Stomach (tissue), 9 donors: ENCODE results near the gene CLPX. TPM values are rescaled to one million over a fixed set of nuclear protein-coding genes. Genes with fewer than 3 reads are reported as not detected.

Experiments used
- DNase-seq, 2 donors: peaks; one replicate each; pipeline versions ENCODE4 v3.0.0 to v3.0.0-alpha.2; 2013 to 2019
- H3K27ac ChIP-seq, 5 donors: fragments of 200-600 bp in 4 of 5; sonication (generic) in 4 of 5; one replicate each; pipeline ENCODE4 v1.5.1; 2013 to 2019; ENCODE audit warnings: mild to moderate bottlenecking in 1 of 5, moderate library complexity in 1 of 5
- H3K27me3 ChIP-seq, 3 donors: fragments of 200-600 bp; sonication (generic); one replicate each; pipeline ENCODE4 v1.5.1; 2017 to 2019; ENCODE audit warnings: mixed run types in 1 of 3
- H3K36me3 ChIP-seq, 4 donors: fragments of 200-600 bp; sonication (generic); 1 replicate in 3 of 4; 2 replicates in 1 of 4; pipeline ENCODE4 v1.5.1; 2016 to 2019
- H3K4me1 ChIP-seq, 4 donors: fragments of 200-600 bp; sonication (generic); one replicate each; pipeline ENCODE4 v1.5.1; 2016 to 2019
- H3K4me3 ChIP-seq, 4 donors: fragments of 200-600 bp; sonication (generic) in 3 of 4; one replicate each; pipeline ENCODE4 v1.5.1; 2016 to 2019; ENCODE audit warnings: mild to moderate bottlenecking in 1 of 4
- H3K9me3 ChIP-seq, 4 donors: fragments of 200-600 bp; sonication (generic); one replicate each; pipeline ENCODE4 v1.5.1; 2016 to 2019
- EP300 ChIP-seq: sonication (generic); formaldehyde crosslinking; IDR thresholded peaks from one replicate; pipeline ENCODE4 v1.6.1; 2017; ENCODE audit warnings: antibody characterized with exemption
- POLR2A ChIP-seq, 4 donors: fragments of 450-650 bp; IDR thresholded peaks; one replicate each; pipeline ENCODE4 v1.6.1; 2016; ENCODE audit warnings: antibody characterized with exemption in 4 of 4, control low read depth in 2 of 4, mild to moderate bottlenecking in 1 of 4, moderate library complexity in 1 of 4
- POLR2AphosphoS5 ChIP-seq, 3 donors: sonication (generic); formaldehyde crosslinking; IDR thresholded peaks; one replicate each; pipeline ENCODE4 v1.6.1; 2016; ENCODE audit warnings: antibody characterized with exemption in 3 of 3
- WGBS, 5 donors: extraction: QIAGEN DNeasy Blood & Tissue Kit in 3 of 5; methylation state at CpG; one replicate each; pipeline versions ENCODE4 v1.1.5 to v1.1.7; 2013 to 2018; 5-methylcytosine and 5-hydroxymethylcytosine counted together
- intact Hi-C: fragments of 100-400 bp; cut with DNase I; formaldehyde crosslinking; loops from one replicate; pipeline ENCODE4 v1.15.1; 2023; ENCODE audit warnings: low total_unique reads
- polyA plus RNA-seq, 3 donors: library from polyadenylated mRNA; stranded (reverse); fragments of 200-250 nt; gene quantifications; one replicate each; pipeline ENCODE4 v1.2.3, GENCODE V29; 2013
- total RNA-seq, 5 donors: library from RNA; depleted of rRNA; stranded (reverse); fragments of >200 nt; gene quantifications; one replicate each; pipeline versions ENCODE4 v1.1.0 to v1.2.3, GENCODE V29; 2014 to 2016
- TF ChIP-seq, protein P1 (sequence below), 7 experiments: fragments of 450-650 bp in 4 of 7; fragments of 200-600 bp in 3 of 7; sonication (generic) in 3 of 7; IDR thresholded peaks; one replicate each; pipeline ENCODE4 v1.5.1; 2016 to 2019; ENCODE audit warnings: antibody characterized with exemption in 7 of 7, control low read depth in 2 of 7, mild to moderate bottlenecking in 1 of 7
- donor health status: healthy with polysubstance abuse.
- donor health status: Bipolar disorder and iron deficiency.
- donor health status: healthy.

CLPX gene
- total and polyA plus RNA-seq, 8 donors = 11.1 to 121 (median 39.2) TPM

- Histone ChIP-seq H3K9me3 (no peaks in the 10 kb centered on the region), H3K36me3 (no peaks in the 10 kb centered on the region), H3K27ac (no peak overlapping the region), H3K27me3 (no peaks in the 10 kb centered on the region), H3K4me3 (no peak overlapping the region), H3K4me1 (peaks cover 0 to 8% (median 7%) of the 10 kb centered on the region in 4 donors)
- no peak for TF ChIP-seq POLR2A (IDR thresholded peaks at IDR 0.05)
- TF ChIP-seq, protein P1, sequence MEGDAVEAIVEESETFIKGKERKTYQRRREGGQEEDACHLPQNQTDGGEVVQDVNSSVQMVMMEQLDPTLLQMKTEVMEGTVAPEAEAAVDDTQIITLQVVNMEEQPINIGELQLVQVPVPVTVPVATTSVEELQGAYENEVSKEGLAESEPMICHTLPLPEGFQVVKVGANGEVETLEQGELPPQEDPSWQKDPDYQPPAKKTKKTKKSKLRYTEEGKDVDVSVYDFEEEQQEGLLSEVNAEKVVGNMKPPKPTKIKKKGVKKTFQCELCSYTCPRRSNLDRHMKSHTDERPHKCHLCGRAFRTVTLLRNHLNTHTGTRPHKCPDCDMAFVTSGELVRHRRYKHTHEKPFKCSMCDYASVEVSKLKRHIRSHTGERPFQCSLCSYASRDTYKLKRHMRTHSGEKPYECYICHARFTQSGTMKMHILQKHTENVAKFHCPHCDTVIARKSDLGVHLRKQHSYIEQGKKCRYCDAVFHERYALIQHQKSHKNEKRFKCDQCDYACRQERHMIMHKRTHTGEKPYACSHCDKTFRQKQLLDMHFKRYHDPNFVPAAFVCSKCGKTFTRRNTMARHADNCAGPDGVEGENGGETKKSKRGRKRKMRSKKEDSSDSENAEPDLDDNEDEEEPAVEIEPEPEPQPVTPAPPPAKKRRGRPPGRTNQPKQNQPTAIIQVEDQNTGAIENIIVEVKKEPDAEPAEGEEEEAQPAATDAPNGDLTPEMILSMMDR (IDR thresholded peaks at IDR 0.05) = no peak
- TF ChIP-seq EP300 = no peak
- TF ChIP-seq POLR2AphosphoS5 (IDR thresholded peaks at IDR 0.05) = no peak
- intact Hi-C loops = no loop called here
- WGBS, 5 donors = 91 to 96% (median 94%) methylated on average over 17 to 20 of the region's 20 CpGs
- no peak for DNase-seq
Observed at GRCh38 chr15:65206750-65207149, 21.6 kb upstream of the CLPX start.

DNA sequence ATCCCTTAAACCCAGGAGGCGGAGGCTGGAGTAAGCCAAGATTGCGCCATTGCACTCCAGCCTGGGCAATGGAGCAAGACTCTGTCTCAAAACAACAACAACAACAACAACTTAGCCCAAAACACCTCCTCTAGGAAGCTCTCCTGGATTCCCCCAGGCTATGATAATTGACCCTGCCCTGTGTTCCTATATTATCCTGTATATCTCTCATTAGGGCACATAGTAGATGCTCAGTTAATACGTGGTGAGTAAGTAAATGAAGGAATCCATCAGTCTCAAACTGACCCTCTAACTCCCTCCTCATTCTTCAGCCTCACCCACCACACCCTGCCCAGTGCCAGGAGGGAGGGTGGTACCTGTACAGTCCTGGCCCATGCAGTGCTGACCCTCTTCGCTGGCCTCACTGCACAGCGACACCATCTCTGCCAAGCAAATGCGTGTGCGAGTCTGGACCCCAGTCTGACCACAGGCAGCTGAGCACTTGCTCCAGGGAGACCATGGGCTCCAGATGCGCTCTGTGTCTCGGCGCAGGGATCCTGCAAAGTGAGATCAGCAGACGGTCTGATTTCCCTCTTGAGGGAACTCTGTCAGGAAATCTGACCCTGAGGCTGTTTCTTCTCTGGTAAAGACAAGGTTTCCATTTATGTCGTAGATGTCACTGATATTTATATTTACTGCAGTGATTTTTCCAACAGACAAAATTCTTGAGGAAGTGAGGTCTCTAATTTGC is 20.0 kb upstream of the CLPX start:
- no peaks in the 10 kb centered on the region for H3K4me1 ChIP-seq
- no peak overlapping the region for H3K4me3 ChIP-seq
- no peaks in the 10 kb centered on the region for H3K27me3 ChIP-seq
- no peaks in the 10 kb centered on the region for H3K9me3 ChIP-seq
- no peaks in the 10 kb centered on the region for H3K36me3 ChIP-seq
- H3K27ac ChIP-seq = no peak overlapping the region
- TF ChIP-seq POLR2A (IDR thresholded peaks at IDR 0.05) = no peak
- no peak for DNase-seq
- intact Hi-C loops = no loop called here
- WGBS, 5 donors = 91 to 95% (median 94%) methylated on average over 12 of the region's 12 CpGs

GRCh38 chr15:65204236-65204930 is 19.2 kb upstream of the CLPX start:
- intact Hi-C loops = no loop called here
- WGBS, 5 donors = 85 to 93% (median 91%) methylated on average over 6 of the region's 6 CpGs
- no peaks in the 10 kb centered on the region for H3K27me3 ChIP-seq
- no peak overlapping the region for H3K4me3 ChIP-seq
- DNase-seq = no peak
- H3K27ac ChIP-seq = no peak overlapping the region
- no peaks in the 10 kb centered on the region for H3K9me3 ChIP-seq
- TF ChIP-seq, protein P1 (IDR thresholded peaks at IDR 0.05) = no peak
- TF ChIP-seq POLR2AphosphoS5 (IDR thresholded peaks at IDR 0.05) (no peak), POLR2A (IDR thresholded peaks at IDR 0.05) (no peak)
- no peaks in the 10 kb centered on the region for H3K36me3 ChIP-seq
- H3K4me1 ChIP-seq = no peaks in the 10 kb centered on the region

DNA sequence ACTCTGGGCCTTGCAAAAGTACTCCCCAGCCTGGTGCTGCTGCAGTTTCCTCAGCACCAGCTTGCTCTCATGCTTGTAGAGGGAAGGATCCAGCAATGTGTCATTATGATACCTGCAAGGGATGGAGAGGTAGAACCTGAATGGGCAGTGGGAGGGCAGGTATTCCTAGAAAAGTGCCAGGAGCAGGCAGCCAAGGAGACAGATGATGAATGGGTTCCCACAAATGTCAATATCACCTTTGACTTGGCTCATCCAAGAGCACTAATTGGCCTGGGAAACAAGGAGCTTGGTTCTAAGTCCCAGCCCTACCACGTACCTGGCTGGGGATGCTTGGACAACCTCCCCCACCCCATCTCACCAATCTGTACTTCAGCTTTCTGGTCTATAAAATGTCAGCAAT is 16.8 kb upstream of the CLPX start:
- H3K27ac ChIP-seq = no peak overlapping the region
- intact Hi-C loops = no loop called here
- no peaks in the 10 kb centered on the region for H3K36me3 ChIP-seq
- DNase-seq = no peak
- 56 to 95% (median 67%) methylated on average over 1 of the region's 1 CpG for WGBS, 5 donors
- no peaks in the 10 kb centered on the region for H3K9me3 ChIP-seq
- H3K27me3 ChIP-seq = no peaks in the 10 kb centered on the region
- H3K4me3 ChIP-seq = no peak overlapping the region
- no peaks in the 10 kb centered on the region for H3K4me1 ChIP-seq
- TF ChIP-seq, protein P1 (IDR thresholded peaks at IDR 0.05) = no peak
- TF ChIP-seq POLR2A (IDR thresholded peaks at IDR 0.05) (no peak), POLR2AphosphoS5 (IDR thresholded peaks at IDR 0.05) (no peak), EP300 (no peak)

- no peaks in the 10 kb centered on the region for H3K27me3 ChIP-seq
- DNase-seq = no peak
- H3K4me1 ChIP-seq = peaks cover 0 to 11% (median 0%) of the 10 kb centered on the region in 4 donors
- no peaks in the 10 kb centered on the region for H3K9me3 ChIP-seq
- 93 to 96% (median 95%) methylated on average over 11 to 12 of the region's 12 CpGs for WGBS, 5 donors
- TF ChIP-seq EP300 = no peak
- TF ChIP-seq POLR2AphosphoS5 (IDR thresholded peaks at IDR 0.05) = no peak
- TF ChIP-seq POLR2A (IDR thresholded peaks at IDR 0.05) = no peak
- no peaks in the 10 kb centered on the region for H3K36me3 ChIP-seq
- H3K4me3 ChIP-seq = no peak overlapping the region
- intact Hi-C loops = loop anchor here (5.0 kb wide), 1 partner anchor 69 kb away; no protein-coding TSS in a partner anchor
- no peak overlapping the region for H3K27ac ChIP-seq
Observed at GRCh38 chr15:65198571-65198970, 13.4 kb upstream of the CLPX start.
